ENCODE results near the gene INO80C.

Gene INO80C, protein sequence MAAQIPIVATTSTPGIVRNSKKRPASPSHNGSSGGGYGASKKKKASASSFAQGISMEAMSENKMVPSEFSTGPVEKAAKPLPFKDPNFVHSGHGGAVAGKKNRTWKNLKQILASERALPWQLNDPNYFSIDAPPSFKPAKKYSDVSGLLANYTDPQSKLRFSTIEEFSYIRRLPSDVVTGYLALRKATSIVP

DNA sequence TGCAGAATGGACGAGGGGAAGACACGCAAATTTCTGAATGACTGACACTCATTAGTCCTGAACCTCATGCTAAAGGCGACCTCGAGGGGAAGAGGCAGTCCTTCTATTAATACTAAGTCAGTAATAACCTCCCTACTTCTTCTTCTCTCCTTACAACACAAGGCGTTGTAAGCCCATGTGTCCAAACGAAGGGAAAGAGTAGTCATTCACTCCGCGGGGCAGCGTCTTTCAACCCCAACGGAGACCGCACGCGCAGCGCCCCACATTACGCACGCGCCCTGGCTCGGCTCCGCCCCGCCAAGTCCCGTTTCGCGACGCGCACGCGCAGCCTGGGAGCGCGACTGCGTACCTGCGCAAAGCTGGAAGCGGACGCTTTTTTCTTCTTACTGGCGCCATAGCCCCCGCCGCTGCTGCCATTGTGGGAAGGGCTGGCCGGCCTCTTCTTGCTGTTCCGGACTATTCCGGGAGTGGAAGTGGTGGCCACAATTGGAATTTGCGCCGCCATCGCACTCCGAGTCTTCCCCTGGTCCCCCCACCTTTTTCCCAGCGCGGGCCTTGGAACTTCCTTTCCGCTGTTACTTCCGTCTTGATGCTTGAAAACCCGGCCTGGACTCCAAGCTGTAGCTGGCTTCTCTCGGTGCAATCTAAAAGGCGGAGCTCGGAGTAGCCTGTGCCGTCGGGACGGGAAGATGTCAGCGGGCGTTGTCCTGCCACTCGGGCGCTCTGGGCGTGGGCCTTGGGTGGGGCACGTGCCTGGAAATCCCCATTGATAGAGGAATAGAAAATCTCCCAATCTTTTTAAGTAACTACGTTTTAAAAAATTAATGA is at the start of gene INO80C:
Gene INO80C (minus strand): TSS at position 591 of the 828 bp plus-strand sequence. CDS start 86 bp downstream, at position 505.
- peak; percentile 78 for DNase-seq (ENCODE audit: low read depth)

DNA sequence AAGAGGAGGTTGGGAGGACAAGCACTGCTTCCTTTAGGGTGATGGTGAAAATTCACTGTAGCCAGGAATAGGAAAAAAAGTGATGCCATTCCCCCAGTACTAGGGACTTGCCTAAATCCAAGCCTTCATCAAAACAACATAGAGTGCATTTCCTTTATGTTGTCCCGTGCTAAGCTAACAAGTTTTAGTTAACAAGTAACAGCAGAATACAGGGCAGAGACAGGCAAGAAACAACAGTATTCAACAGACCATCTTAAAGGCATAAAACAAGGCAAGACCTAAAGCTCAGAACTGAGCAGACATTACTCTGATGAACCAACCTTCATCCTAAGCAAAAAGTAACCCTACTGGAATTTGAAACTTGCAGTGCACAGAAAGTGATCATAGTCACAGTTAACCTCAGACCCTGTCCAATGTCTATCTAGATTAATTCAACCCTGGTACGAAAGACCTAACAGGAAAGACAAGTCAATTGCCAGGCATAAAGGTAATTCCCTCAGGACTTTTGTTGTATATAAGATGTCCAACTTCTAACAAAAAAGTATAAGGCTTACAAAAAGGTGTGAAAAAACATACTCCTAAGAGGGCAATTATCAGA is 49.3 kb upstream of the INO80C start:
- no peak for DNase-seq (ENCODE audit: low read depth)

DNA sequence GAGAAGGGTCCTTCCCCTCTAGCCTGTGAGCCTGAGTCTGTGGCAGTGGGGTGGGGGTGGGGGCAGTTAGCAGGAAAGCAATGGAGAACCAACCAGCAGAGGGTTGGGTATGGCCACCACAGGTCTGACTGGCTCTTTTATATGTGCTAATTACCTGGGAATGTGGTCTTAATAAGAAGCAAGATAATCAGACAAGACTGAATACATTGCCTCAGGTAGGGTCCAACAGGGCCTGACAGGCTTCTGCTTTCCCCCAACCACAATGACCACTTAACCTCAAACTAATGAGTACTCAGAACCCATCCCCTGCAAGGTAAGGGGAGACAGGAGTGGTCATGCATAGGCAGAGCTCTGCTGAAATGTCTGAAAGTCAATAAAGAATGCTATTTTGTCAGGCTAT is 44.6 kb upstream of the INO80C start:
- no peak for DNase-seq (ENCODE audit: low read depth)

DNA sequence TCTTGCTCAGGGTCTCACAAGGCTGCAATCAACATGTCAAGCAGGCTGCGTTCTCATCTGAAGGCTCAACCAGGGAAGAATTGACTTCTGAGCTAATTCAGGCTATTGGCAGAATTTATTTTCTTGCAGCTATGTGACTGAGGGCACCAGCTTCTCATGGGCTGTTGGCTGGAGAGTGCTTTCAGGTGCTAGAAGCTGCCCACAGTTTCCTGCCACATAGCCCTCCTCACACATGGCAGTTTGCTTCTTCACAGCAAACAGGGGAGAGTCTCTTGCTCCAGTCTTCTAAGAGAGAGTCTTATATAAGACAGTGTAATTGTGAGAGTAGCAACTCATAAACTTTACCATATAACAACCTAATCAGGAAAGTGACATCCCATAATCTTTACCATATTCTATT is 37.5 kb upstream of the INO80C start:
- DNase-seq (ENCODE audit: low read depth), result no peak

DNA sequence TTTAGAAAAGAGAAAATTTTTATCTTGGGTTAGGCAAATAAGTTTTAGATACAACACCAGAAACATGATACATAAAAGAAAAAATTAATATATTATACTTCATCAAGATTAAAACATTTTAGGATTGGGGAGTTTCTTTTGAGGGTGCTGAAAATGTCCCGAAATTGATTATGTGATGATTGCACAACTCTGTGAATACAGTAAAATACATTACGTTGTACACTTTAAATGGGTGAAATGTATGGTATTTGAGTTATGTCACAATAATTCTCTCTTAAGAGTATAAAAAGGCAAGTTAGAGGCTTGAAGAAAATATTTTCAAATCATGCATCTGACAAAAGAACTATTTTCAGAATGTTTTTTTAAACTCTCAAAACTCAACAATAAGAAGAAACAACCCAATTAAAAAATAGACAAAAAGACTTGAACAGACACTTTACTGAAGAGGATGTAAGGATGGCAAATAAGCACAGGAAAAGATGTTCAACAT is 36.2 kb upstream of the INO80C start:
- DNase-seq (ENCODE audit: low read depth), result no peak

DNA sequence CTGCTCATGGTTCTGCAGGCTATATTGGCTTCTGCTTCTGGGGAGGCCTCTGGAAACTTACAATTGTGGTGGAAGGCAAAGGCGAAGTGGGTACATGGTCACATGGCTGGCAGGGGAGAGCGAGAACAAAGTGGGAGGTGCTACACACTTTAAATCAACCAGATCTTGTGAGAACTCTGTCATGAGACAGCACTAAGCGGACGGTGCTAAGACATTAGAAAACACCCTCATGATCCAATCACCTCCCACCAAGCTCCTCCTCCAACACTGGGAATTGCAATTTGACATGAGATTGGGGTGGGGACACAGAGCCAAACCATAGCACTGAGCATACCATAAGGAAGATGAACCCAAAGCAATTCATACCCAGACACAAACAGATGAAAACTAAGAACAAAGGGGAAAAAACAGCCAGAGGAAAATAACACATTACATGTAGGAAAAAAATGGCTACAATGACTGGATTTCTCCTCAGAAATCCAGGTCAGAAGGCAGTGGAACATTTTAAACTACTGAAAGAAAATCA is 31.1 kb upstream of the INO80C start:
- no peak for DNase-seq (ENCODE audit: low read depth)

DNA sequence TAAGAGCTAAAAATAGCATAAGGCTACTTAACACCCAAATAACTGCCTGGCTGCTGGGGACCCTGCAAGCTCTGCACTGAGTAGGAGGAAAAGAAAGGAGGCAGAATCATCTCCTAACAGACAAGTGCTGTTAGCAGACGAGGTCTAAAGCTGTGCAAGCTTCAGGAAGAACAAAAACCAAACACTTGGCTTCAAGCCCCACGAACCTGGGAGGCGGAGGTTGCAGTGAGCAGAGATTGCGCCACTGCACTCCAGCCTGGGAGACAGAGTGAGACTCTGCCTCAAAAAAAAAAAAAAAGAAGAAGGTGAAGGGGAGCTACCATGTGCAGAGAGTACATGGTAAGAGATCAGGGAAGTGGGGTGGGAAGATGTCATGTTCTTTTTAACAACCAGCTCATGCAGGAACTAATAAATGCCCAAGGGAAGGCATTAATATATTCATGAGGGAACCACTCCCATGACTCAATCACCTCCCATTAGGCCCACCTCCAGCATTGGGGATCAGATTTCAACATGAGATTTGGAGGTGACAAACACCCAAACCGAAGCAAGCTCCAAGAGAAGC is 28.8 kb upstream of the INO80C start:
- DNase-seq (ENCODE audit: low read depth), result no peak

DNA sequence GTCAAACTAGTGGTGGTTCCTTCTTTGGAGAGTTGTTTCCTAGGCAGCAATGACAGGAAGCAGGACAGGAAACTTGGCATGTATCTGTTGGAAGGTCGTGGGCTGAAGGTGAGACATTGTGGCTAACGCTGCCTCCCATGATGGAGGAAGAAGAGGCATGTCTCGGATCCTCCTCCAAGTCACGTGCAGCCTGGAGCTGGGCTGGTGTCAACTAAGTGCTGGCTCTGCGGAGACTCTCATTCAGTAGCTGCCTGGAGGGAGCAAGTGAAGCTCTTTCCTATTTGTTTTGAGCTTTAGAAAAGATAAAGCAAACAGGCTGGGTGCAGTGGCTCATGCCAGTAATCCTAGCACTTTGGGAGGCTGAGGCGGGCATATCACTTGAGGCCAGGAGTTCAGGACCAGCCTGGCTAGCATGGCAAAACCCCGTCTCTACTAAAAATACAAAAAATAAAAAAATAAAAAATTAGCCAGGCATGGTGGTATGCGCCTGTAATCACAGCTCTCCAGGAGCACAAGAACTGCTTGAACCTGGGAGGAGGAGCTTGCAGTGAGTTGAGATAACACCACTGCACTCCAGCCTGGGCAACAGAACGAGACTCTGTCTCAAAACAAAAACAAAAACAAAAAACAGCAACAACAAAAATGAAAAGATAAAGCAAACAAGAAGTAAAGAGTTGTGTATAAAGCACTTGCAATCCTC is 28.2 kb upstream of the INO80C start:
- DNase-seq (ENCODE audit: low read depth), result no peak

DNA sequence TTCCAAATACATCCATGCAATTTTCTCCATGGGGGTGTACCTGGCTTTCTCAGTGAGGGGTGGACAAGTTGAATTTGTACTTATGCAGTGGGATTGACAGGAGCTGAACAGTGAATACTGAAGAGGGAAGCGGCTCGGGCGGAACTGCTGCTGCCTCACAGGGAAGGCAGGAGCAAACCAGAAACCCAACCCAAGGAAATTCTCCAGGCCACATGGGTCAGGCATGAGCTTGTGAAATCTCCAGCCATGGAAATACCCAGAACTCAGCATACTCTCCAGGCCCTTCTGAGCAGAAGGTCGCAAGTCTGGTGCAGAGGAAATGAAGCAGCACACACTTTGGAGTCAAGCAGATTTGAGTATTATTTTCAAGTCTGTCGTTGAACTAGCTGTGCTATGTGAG is 26.5 kb upstream of the INO80C start:
- no peak for DNase-seq (ENCODE audit: low read depth)

DNA sequence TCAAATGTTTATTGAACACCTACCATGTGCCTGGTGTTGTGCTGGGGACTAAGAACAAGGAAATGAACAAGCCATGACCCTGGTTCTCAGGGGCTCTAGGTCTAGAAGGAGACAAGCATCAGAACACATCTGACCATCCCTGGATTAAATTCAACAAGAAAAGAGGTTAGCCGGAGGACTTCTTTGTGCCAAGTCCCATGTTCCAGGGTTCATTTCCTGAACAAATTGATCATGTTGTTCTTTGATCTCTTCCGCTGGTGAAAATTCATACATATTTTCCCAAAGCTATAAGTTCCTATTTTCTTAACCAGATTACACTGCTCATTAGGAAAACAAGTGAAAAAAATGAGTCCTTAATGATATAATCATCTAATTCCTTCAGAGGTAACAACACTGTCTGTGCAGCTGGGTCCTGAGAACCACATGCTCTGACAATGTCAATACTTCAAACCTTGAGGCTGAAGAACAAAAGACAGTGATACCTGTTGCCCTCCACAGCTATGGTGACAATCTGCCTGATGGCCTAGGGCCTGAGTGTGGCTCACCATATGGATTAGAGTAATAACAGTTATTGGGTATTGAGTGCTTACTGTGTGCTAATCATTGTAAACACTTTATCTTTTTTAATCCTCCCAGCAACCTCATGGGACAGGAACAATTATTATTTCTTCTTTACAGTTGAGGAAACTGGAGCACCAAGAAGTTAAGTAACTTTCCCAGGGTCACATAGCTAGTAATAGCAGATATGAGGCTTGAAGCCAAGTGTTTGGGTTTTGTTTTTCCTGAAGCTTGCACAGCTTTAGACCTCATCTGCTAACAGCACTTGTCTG is 24.6 kb upstream of the INO80C start:
- no peak for DNase-seq (ENCODE audit: low read depth)

DNA sequence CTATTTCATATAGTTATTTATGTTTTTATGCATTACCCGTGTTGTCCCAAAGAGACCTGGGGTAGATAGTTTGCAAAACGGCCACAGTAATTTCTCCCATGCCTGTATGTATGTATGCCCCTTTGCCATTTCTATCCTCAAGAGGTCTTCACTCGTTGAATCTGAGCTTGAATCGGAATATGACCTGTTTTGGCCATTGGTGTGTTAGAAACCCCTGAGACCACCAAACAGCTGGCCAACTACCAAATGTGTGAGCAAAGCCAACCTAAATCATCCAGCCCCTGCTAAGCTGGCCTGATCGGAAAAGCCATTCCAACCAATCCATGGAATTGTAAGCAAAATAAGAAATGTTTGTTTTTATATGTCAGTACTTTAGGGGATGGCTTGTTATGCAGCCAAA is 23.4 kb upstream of the INO80C start:
- DNase-seq (ENCODE audit: low read depth), result no peak

DNA sequence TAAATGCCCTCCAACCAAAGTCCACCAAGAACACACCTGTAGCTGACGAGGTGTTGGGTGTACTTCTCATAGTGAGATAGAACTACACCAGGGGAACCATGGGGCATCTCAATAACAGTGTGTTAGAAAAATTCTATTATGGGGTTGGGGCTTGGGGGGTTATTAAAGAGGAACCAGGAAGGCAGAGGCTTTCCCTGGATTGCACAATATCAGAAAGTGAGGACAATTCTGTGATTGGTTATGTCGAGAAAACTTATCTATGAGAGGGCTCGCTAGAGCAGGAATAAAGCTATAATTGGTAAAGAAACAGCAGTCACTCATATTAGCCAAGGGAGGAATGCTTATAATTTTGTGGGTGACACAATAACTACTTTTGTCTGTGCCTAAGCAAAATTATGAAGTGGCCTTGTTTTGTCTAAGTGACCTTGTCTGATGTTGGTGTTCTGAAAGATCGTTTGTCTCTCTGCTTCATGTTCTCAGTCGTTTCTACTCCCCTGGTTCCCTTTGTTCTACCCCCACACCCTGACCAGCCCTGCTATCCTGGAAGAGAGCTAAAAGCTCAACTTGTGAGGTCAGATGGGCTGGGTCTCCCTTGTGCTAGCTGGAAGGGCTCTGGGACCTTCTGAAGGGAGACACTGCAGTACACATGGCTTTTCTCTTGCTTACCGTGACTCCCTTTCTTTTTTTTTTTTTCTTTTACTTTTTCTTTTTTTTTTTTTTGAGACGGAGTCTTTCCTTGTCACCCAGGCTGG is 21.6 kb upstream of the INO80C start:
- no peak for DNase-seq (ENCODE audit: low read depth)

DNA sequence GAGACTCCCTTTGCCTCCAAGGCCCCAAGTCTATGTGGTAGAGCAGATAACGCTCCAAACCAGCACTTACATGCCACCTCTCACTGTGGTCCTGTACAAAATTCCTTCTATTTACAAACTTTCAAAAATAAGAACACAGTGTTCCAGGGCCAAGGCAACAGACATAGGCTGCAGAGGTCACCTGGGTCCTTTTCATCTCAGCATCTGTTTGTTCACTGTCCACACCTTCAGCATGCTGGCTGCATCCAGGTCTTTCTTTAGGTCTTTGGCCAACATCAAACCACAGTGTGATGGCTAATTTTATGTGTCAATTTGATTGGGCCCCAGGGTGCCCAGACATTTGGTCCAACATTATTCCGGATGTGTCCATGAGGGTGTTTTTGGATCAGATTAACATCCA is 20.0 kb upstream of the INO80C start:
- no peak for DNase-seq (ENCODE audit: low read depth)

DNA sequence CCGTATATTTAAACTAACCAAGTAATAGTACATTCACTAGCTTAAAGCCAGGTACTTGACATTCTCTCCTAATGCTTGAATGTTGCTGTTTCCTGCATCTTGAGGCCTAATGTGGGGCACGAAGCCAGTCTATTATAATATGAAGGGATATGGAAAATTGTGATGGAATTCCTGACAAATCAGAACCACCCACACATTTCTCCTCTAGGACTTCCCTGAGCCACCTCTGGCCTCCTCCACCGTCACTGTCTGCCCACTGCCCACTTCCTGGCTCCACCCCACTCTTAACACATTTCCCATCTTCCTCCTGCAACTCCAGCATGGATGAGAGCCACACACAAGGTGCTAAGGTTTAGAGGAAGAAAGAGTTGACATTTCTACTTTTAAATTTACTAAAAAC is 19.0 kb upstream of the INO80C start:
- no peak for DNase-seq (ENCODE audit: low read depth)

DNA sequence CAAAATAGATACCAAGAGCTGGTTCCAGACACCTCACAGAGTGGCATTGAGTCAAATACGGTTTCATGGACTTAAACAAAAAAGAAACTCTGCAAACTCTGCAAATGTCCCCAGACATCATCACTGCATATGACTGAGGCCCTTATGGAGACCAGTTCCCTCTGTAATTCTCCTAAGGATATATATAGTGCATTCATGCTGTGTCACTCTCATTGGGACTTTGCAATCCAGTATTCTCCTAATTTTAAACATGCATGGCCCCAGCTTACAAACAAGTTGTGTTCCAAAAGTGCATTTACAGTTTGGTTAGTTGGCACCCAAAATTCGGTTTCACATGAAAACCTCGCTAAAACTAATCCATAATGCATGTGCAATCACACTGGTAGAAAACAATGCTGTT is 18.6 kb upstream of the INO80C start:
- no peak for DNase-seq (ENCODE audit: low read depth)

DNA sequence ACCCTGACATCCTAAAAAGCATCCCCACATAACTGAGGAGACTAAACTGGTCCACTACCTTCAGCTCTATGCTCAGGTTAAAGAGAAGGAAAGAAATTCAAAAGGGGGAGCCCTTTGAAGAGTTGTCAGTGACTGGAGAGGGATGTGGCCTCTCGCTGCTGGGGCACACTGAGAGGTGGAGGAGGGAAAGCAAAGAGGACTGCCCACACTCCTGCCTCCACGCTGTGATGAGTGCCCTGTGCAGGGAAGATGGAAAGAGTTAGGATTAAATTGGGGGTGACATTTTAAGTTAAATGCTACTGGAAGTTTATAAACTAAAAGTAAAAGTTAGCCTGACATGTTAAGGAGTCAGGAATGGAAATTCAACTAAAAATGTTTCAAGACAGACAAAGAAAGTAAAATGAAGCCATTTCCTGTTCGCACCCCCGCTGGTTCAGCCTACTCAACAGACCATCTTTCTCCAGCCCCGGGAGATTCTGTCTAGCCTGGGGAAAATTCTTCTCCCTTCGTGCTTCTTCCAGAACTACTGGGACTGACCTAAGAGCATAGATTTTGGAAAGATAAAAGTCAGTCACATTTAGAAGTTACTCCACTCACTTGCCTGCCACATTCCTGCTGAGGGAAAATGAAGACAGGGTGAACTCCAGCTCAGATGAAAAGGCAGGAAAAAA is 17.8 kb upstream of the INO80C start:
- no peak for DNase-seq (ENCODE audit: low read depth)

DNA sequence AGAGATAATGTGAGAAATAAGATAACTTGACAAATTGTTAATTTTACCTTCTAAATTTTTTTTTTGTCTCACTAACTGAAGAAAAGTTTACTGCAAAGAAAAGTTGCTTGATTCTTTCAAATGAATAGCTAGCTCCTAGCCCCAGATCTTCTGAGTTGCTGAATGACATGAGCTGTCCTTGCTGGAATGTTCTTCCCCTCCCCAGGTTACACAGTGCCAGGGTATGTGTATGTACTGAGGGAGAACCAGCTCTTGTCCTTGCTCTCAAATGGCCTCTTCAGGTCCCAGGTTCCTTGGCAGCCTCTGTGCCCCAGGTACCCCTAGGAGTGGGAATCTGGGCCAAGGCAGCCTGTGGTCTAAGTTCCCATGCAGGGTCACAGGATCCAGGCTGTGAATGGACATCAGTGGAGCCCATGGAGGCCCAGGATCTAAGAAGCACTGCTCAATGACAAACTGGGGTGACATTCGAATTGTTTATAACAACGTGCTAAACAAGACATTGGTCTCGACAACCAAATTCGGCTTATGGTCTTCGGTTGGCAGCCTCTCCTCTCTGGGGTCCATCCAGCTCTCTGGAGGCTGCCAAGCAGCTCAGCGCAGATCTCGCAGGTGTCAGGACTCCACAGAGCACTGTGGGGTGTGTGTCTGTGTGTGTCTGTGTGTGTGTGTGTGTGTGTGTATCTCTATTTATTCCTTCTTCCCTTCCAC is 17.1 kb upstream of the INO80C start:
- no peak for DNase-seq (ENCODE audit: low read depth)

DNA sequence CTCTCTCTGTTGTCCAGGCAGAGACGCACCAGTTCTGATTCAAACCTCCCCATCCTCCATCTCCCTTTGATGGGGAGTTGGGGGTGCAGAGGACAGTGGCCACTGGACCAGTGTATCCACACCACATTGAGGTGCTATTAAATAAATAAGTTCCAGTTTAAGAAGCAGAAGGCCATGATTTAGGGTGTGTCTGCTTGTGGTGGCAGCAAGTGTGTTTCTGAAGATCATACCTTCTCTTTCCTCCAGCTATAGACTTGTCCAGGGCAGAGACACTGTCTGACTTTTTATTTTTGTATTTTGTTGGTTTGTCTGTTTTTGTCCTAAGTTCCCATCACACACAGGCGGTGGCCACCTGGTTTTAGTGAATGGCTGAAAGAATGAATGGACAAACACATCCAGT is 16.5 kb upstream of the INO80C start:
- no peak for DNase-seq (ENCODE audit: low read depth)
